ENCODE data around the gene SOX1.

DNA sequence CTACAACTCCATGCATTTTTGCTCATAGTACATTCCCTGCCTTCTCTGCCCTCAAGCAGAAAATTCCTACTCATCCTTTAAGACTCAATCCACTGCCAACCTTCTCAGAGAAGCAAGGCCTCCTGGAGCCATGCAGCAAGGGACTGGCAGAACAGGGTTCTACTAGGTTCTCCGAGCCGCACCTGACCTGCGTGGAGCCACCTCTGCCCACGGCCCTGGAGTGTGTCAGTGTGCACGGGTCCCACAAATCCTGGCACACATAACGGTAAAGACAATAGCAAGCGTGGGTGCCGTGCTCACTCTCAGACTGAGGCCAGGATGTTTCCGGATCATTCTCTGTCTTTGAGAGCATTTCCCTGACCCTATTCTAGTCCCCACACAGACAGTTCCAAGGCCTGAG lies 30.0 kb downstream of the SOX1 start:
- TF ChIP-seq, protein P1, sequence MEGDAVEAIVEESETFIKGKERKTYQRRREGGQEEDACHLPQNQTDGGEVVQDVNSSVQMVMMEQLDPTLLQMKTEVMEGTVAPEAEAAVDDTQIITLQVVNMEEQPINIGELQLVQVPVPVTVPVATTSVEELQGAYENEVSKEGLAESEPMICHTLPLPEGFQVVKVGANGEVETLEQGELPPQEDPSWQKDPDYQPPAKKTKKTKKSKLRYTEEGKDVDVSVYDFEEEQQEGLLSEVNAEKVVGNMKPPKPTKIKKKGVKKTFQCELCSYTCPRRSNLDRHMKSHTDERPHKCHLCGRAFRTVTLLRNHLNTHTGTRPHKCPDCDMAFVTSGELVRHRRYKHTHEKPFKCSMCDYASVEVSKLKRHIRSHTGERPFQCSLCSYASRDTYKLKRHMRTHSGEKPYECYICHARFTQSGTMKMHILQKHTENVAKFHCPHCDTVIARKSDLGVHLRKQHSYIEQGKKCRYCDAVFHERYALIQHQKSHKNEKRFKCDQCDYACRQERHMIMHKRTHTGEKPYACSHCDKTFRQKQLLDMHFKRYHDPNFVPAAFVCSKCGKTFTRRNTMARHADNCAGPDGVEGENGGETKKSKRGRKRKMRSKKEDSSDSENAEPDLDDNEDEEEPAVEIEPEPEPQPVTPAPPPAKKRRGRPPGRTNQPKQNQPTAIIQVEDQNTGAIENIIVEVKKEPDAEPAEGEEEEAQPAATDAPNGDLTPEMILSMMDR (IDR thresholded peaks at IDR 0.05), result no peak
- TF ChIP-seq EZH2 (IDR thresholded peaks at IDR 0.05), result no peak
